Fibroblast of skin of back (primary cell): Measurements from ENCODE around the gene CPED1.
A peak's percentile ranks its signal among the peaks of the same experiment; 100 is the strongest.

Experiments
- DNase-seq: peaks from one replicate; pipeline ENCODE4 v3.0.0-alpha.2; 2013

The CPED1 gene

DNA sequence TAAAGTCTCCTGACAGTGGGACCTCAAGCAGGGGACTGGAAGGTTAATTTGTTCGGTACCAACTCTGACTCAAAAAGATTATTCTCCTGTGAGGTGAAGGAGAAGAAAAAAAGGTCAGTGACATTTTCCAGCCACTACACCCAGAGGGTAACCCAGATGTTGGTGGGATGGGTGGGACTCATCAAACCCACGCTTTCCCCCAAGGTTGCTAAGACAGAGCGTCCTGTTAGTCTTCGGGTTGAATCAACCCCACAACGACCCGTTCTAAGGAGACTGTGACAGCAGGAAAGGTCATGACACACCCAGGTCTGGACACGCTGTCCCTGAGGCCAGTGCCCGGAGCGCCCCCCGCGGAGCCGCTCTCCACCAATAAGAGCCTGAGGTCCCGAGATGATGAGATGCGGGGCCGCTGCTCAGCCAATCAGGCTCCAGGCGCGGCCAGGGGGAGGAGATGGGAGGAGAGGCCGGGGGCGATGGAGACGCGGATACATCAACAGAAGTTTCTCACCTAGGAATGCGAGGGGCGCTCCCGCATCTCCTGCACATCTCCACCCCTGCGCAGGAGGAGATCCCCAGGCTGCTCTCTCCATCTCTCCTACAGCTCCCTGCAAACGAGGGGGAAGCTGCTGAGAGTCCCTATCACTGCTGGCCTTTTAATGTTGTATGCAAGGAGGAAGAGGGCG, 340.1 kb downstream of the CPED1 start, which contains the start of gene WNT16:
WNT16 (plus strand) TSS at position 493 of the 683 bp plus-strand sequence. CDS start 293 bp downstream, outside the sequence.
- peak; percentile 21 for DNase-seq

- DNase-seq: peak; percentile 27
Observed at GRCh38 chr7:121329191-121330052, 340.9 kb downstream of the CPED1 start.

DNA sequence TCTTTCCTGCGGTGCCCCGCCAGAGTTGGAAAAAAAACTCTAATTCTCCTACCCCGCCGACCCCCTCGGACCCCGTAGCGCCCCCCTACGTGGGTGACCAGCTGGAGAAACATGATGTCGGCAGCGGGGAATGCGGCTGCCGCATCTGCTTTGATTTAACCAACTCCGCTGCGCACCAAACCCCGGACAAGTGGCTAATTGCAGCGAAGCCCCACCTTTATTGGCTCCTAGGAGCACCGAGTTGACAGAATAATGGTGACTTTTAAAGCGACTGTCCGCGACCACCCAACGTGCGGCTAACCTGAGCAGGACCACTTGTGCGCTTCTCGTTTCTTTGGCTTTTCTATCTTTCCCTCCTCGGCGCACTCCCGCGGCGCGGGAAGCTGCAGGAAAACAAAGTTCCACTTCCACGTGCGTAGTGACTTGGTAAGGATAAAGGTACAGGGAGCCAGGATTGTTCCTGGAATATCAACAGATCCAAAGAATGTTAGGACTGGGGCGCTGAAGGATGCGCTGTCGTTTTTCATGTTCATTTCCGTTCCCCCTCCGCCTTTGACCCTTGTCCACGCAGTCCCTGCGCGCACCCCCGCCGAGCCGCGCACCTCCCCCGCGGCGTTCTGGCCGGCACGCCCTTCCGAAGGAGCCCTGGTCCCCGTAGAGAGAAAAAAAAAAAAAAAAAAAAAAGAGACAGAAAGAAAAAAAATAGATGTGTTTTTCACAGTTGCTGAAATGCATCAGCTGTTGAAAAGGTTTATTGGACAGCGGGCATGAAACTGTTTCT, 341.7 kb downstream of the CPED1 start:
- DNase-seq: peak; percentile 30

DNA sequence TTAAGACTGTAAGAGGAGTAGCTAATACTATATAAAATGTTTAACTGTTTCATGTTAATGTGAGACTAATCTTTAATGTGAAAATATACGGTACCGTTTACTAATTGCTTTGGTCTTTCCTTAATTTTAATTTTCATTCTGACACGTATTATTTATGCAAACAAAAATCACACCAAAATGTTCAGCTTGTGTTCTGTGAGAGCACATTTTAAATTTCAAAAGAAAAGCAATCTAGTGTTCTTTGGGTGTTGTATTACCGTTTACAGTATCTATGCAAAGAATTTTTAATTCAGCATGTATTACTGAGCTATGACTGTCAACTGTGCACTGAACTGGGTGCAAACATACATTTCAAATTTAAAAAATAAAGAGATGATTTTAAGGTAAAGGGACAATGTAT, 342.5 kb downstream of the CPED1 start:
- no peak for DNase-seq

GRCh38 chr7:121331574-121331973, 343.1 kb downstream of the CPED1 start:
- no peak for DNase-seq

- no peak for DNase-seq
Observed at GRCh38 chr7:121334376-121334775, 345.9 kb downstream of the CPED1 start.

DNA sequence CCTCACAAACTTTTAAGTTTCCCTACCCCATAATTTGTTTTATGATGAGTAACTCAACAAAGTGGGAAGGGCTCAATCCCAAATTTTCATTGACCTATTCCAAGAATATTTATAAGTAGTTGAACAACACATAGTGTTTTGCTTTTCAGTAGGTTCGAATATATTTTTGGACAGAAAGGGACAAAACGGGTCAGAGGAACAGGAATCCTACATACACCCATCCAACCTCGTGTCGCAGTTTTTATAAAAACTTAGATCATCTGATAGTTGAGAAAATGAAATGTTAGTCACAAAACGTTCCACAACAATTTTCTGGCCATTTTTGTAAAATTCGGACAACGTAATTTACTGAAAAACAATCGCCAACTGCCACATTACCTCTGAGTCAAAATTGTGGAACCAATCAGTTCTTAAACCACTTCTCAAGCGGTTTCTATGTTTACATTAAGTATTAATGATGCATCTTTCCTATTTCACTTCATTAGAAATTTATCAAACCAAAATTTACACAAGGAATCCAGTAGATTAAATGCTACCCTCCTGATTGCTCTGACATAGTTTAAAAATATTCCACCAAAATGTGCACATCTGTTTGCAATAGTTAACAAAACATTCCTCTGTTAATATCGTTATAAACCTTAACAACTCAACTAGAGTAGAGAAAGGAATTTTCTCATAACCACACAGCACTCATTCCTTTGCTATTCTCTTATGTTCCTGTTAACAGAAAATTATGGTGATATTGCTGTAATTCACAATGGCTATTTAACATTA, 346.6 kb downstream of the CPED1 start:
- peak; percentile 70 for DNase-seq

DNA sequence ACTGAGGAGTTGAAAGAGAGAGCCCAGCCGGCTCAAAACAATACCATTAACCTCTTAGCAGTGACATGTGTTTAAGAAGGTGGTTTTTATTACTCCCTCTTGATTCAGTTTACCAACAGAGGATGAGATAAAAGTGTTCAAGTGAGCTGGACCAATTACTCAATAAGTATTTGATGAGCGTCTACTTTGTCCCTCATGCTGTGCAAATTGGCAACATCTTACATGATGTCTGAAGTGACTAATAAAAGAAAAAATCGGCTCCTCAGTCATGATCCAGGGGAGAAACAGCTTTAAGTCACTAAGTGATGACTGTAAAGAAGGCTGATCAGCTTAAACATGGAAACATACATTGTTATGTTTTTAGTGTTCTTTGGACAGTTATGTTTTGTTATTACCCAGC, 348.1 kb downstream of the CPED1 start:
- DNase-seq: peak; percentile 57

DNA sequence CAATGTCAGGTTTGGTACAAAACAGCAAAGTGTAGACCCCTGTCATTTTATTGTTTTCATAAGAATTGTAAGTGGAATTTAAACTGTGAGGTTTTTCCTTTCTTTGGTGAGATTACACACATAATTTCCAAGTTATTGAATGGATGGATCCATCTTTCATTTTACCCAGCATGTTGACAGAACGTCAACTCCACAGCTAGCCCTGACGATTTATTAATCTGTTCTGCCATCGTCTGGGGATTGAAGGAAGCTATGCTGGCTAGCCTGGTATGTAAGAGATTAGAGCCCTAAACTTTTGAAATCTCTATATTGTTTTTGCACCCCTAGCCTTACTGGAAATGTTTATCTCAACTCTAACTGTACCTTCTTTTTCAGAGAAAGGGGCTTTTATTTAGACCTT, 348.9 kb downstream of the CPED1 start:
- peak; percentile 63 for DNase-seq

- no peak for DNase-seq
Observed at GRCh38 chr7:121339082-121339481, 350.6 kb downstream of the CPED1 start.

DNA sequence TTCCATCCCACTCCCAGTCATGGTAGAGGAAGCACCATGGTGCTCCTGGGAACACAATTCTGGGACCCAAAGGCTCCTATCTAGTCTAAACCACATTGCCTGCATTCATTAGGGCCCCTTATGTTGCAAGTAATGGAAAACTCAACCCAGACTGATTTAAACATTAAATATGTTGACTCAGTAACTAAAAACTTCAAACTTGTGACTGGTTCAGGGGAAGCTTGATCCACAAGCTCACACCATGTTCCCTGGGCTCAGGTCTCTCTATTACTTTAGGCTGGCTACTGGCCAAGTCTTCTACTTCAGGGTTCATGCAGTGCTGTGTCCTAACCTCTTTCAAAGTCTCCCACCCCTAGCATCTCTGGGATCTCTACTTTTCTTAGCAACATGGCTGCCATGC, 353.4 kb downstream of the CPED1 start:
- DNase-seq: peak; percentile 10

DNA sequence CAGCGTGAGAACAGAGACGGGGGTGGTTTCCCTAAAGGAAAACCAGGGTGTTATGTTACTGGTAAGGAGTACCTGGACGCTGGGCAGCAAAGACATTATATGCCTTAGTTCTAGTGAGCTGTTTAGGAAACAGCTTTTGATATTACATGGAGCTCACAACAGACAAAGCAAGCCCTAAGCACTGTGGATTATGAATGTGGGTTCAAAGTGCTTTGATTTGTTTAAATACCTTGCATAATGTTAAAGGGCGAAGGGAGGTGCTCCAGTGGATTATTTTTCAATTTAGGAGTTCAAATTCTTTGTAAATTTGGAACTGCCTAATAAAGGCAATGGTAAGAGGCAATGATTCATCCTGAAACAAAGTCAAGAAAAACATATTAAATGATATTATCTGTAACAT, 354.1 kb downstream of the CPED1 start:
- DNase-seq: no peak

DNA sequence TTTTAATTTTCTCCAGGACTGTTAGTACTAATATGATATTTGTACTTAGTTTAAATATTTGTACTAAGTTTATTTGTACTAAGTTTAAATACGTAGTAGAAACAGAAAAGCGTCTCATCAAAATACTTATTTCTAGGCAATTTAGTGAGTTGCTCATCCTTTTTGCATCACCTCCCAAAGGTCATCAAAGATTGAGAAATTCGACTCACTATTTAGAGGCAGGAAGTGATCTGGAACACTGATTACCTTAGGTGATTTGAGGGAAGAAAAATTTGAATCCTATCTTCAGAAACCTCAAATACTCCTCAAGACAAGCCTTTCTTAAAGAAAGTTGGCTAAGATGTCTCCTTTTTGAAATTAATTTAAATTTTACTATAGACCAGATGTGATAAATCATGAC, 354.8 kb downstream of the CPED1 start:
- DNase-seq: no peak

DNA sequence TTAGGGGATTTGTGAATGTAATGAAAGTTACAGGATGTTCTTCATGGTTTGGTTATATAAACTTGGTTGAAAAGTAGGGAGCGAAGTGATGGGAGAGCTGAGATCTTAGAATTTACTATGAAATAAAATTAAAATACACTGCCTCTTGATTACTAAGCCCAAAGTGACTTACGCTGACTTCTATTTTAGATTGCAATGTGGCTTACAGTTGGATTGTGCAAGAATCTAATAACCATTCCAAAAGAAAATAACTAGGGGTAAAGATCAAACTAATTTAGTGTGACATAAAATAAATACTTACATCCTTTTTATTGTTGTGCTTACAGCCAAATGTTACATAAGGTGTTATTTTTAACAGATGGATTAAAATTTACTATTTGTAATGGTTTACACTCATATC, 355.6 kb downstream of the CPED1 start:
- no peak for DNase-seq

DNA sequence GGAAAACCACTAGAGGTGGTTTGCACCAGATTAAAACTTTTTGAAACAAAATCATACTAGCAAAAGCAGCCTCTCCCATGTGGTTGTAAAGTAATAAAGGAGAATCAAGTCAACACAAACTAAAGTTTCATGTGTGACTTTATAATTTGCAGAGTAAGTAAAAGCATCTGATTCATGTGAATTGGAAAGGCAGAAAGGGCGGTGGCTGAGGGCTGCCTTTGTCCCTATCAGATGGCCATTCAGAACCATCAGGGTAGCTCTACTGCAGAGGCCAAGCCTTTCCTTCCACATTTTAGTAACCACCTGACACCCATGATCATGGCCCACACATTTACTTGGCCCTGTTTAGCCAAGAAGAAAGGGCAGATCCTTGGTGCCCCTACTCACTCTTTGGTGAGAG, 356.0 kb downstream of the CPED1 start:
- no peak for DNase-seq
